Activated CD4-positive, alpha-beta memory T cell treated with anti-CD3 and anti-CD28 coated beads, Interleukin-2, amount 10 ng/mL, durations not matched to agents 7 days and 5 days (primary cell): ENCODE measurements around the gene LRRC49. TPM values are rescaled to one million over a fixed set of nuclear protein-coding genes. Genes with fewer than 3 reads are reported as not detected.

ENCODE experiments used
- CTCF ChIA-PET: fragments of 350-600 bp; sonication (Branson Sonifier 250); formaldehyde crosslinking; loops from one replicate; lab custom pipeline; 2021; ENCODE audit warnings: antibody characterized with exemption, inconsistent platforms; lab: Charles Lee
- POLR2A ChIA-PET: fragments of 350-600 bp; sonication (Branson Sonifier 250); formaldehyde crosslinking; loops from one replicate; lab custom pipeline; 2021; ENCODE audit warnings: antibody characterized with exemption; lab: Charles Lee
- DNase-seq: peaks from one replicate; pipeline ENCODE4 v3.0.0-alpha.2; 2020
- H3K27ac Mint-ChIP-seq: one replicate; pipeline ENCODE4 v1.8.0; 2021; ENCODE audit warnings: mild to moderate bottlenecking, mixed read lengths
- H3K27me3 Mint-ChIP-seq: one replicate; pipeline ENCODE4 v1.8.0; 2021; ENCODE audit warnings: mixed read lengths
- H3K36me3 Mint-ChIP-seq: one replicate; pipeline ENCODE4 v1.8.0; 2021; ENCODE audit warnings: low read depth, mixed read lengths
- H3K4me1 Mint-ChIP-seq: one replicate; pipeline ENCODE4 v1.8.0; 2021; ENCODE audit warnings: mixed read lengths
- H3K4me3 Mint-ChIP-seq: one replicate; pipeline ENCODE4 v1.8.0; 2021; ENCODE audit warnings: mild to moderate bottlenecking, mixed read lengths
- H3K9me3 Mint-ChIP-seq: one replicate; pipeline ENCODE4 v1.8.0; 2021; ENCODE audit warnings: mixed read lengths
- total RNA-seq, 2 experiments: library from RNA; stranded (reverse); gene quantifications; one replicate each; pipeline ENCODE4 v1.2.3, GENCODE V29; 2021

The LRRC49 gene
- total RNA-seq, 2 experiments from 2014 or later: not detected

DNA sequence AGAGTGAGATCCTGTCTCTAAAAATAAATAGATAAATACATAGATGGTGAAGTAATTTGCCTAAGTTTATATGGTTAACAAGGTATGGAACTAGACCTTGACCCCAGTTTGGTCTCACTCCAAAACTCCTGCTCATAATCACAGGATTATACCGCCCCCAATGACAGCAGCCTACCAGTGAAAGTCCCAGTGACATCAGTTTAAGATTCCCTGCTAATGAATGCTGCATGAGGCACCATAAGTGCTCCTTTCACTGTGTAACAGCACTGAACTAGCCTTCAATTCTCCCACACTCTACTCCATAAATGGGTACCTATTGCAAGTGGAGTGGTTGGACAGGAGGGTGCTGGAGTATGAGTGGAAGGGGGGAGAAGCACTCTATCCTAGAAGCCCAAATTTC lies 199.0 kb downstream of the LRRC49 start:
- no peak for DNase-seq
- H3K4me3 Mint-ChIP-seq: no peak overlapping the region
- POLR2A ChIA-PET: no interaction called here
- H3K9me3 Mint-ChIP-seq: no peaks in the 10 kb centered on the region
- no peaks in the 10 kb centered on the region for H3K4me1 Mint-ChIP-seq
- H3K27ac Mint-ChIP-seq: no peak overlapping the region
- H3K36me3 Mint-ChIP-seq: no peaks in the 10 kb centered on the region
- peaks cover 2% of the 10 kb centered on the region for H3K27me3 Mint-ChIP-seq
- CTCF ChIA-PET: no interaction called here

DNA sequence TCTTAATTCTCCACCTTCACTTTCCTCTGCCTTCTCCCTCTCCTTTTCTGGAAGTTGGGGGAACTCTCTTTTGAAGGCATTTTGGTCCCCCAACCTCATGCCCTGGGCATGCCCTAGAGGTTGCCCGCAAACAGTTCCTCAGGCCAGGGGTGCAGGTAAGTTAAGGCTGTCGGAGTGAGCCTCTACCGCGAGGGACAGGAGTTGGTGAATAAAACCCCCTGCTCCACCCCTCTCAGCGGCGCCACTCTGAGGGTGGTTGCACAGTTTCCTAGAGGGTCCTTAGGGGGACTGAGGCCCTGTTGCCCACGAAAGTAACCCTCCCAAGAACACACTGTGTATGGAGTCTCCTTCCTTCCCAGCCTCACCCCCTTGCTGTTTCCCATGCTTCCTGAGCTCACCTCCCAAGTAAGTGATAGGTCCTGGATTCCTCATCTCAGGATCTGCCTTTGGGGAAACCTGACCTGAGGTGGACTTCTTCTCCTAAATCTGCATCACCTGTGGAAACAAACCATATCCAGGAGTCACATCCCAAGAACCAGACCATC lies 199.5 kb downstream of the LRRC49 start:
- POLR2A ChIA-PET: no interaction called here
- H3K27me3 Mint-ChIP-seq: peaks cover 2% of the 10 kb centered on the region
- H3K4me3 Mint-ChIP-seq: no peak overlapping the region
- DNase-seq: no peak
- no peak overlapping the region for H3K27ac Mint-ChIP-seq
- CTCF ChIA-PET: no interaction called here
- H3K9me3 Mint-ChIP-seq: no peaks in the 10 kb centered on the region
- H3K4me1 Mint-ChIP-seq: no peaks in the 10 kb centered on the region
- no peaks in the 10 kb centered on the region for H3K36me3 Mint-ChIP-seq

DNA sequence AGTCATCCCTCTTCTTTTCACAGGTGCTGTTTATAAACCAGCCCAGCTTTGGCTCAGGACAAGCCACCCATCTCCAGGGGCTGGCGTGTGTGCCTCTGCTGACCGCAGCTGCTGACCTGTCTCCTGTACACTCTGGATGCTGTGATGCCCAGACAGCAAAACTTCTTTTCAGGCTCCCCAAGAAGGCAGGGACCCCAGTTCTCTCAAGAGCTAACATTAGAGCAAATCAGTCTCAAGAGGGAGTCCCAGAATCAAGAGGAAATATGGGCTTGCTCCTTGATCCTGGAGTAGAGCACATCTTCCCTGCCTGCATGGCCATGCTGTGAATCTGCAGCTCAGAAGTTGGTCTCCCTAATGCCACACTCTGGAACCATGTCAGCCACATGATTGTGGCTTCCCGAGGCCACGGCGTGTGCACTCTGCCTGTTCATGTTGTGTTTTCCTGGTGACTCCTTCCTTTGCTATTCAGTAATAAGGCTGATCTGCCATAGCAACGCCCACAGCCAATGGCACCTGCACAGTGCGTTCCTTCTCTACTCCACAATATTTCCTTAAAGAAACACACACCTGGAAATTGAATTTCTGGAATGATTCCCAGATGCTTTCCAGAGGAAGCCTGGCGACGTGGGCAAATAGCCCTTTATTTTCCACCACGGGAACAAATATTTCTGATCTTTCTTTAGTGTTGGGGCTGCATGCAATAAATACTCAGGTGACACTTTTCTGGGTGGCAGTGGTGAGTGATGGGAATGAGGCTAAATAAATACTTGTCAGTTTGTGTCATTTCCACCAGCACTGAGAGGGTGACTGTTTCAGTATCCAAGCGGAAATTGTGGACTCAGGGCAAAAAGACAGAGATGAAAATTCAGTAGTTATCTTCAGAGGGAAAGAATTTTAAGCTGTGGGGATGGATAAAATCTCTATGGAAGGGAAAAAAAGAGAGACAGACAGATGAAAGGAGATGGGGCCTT lies 200.7 kb downstream of the LRRC49 start:
- no peaks in the 10 kb centered on the region for H3K4me1 Mint-ChIP-seq
- no peak for DNase-seq
- H3K27me3 Mint-ChIP-seq: peaks cover 3% of the 10 kb centered on the region
- POLR2A ChIA-PET: no interaction called here
- no peaks in the 10 kb centered on the region for H3K36me3 Mint-ChIP-seq
- H3K27ac Mint-ChIP-seq: no peak overlapping the region
- no peaks in the 10 kb centered on the region for H3K9me3 Mint-ChIP-seq
- H3K4me3 Mint-ChIP-seq: no peak overlapping the region
- CTCF ChIA-PET: no interaction called here

GRCh38 chr15:71094137-71094536 lies 201.5 kb downstream of the LRRC49 start:
- DNase-seq: no peak
- Mint-ChIP-seq H3K27me3 (peaks cover 3% of the 10 kb centered on the region), H3K36me3 (no peaks in the 10 kb centered on the region), H3K27ac (no peak overlapping the region), H3K4me3 (no peak overlapping the region), H3K4me1 (no peaks in the 10 kb centered on the region), H3K9me3 (no peaks in the 10 kb centered on the region)
- CTCF ChIA-PET: no interaction called here
- POLR2A ChIA-PET: no interaction called here

GRCh38 chr15:71096676-71097075 lies 204.1 kb downstream of the LRRC49 start:
- no peaks in the 10 kb centered on the region for H3K36me3 Mint-ChIP-seq
- H3K4me1 Mint-ChIP-seq: no peaks in the 10 kb centered on the region
- H3K9me3 Mint-ChIP-seq: no peaks in the 10 kb centered on the region
- H3K27ac Mint-ChIP-seq: no peak overlapping the region
- H3K4me3 Mint-ChIP-seq: no peak overlapping the region
- peaks cover 2% of the 10 kb centered on the region for H3K27me3 Mint-ChIP-seq
- no peak for DNase-seq
- ChIA-PET POLR2A (no interaction called here), CTCF (no interaction called here)

GRCh38 chr15:71097890-71098289 lies 205.3 kb downstream of the LRRC49 start:
- Mint-ChIP-seq H3K4me1 (no peaks in the 10 kb centered on the region), H3K27me3 (peaks cover 2% of the 10 kb centered on the region), H3K27ac (no peak overlapping the region), H3K4me3 (no peak overlapping the region), H3K36me3 (no peaks in the 10 kb centered on the region), H3K9me3 (no peaks in the 10 kb centered on the region)
- DNase-seq: no peak
- CTCF ChIA-PET: no interaction called here
- POLR2A ChIA-PET: no interaction called here

GRCh38 chr15:71098920-71099319 lies 206.3 kb downstream of the LRRC49 start:
- POLR2A ChIA-PET: no interaction called here
- no peaks in the 10 kb centered on the region for H3K9me3 Mint-ChIP-seq
- DNase-seq: no peak
- H3K27me3 Mint-ChIP-seq: peaks cover 2% of the 10 kb centered on the region
- no peak overlapping the region for H3K4me3 Mint-ChIP-seq
- no peaks in the 10 kb centered on the region for H3K4me1 Mint-ChIP-seq
- H3K36me3 Mint-ChIP-seq: no peaks in the 10 kb centered on the region
- CTCF ChIA-PET: no interaction called here
- H3K27ac Mint-ChIP-seq: no peak overlapping the region

Other genes with a start within 250 kb of the LRRC49 start
- 1 to 10 TPM in 1 of 2 experiments, under 1 TPM in 1; 0.58 to 1.3 TPM for gene UACA, start 129.3 kb upstream of the LRRC49 start, total RNA-seq
- gene LARP6, start 38.7 kb upstream of the LRRC49 start, total RNA-seq: not detected
- under 1 TPM; 0.15 to 0.30 TPM for gene THAP10, start 393 bp upstream of the LRRC49 start, total RNA-seq
- gene THSD4, start 222.6 kb downstream of the LRRC49 start, total RNA-seq: under 1 TPM in 1 of 2 experiments, not detected in 1; 0.08 TPM